Colon (tissue), 2 donors: ENCODE measurements around the gene SLC22A8.
"Not testable (repeated sequence)": the region's sequence is repeated elsewhere in the genome, so short reads cannot be mapped to it uniquely, and the experiment has no call there.

Source experiments
- FAIRE-seq: peaks from 2 replicates; lab custom pipeline; 2012; peaks lifted over from hg19 to GRCh38; lab: Jason Lieb, UNC
- donor health status: control.
- donor health status: control.

Gene SLC22A8

DNA sequence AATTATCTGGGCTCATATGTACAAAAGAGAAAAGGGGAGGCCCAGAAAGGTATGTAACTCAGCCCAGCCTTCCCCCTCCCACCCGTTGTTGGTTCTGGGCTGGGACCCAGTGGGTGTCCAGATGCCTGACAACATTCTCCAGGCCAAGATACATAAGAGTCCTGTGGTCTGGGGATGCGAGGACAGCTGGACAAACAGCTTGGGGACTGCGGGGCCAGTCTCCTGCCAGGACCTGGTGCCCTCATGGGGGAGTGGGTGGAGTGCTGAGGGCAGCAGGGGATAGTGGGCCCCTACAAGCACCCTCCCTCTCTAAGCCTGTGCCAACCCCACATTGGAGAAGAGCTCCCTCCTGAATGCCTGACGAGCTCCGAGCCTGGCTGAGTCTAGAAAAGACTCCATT is 27.4 kb downstream of the SLC22A8 start:
- no peak for FAIRE-seq

- FAIRE-seq = no peak
These were observed 30.4 kb downstream of the SLC22A8 start for GRCh38 chr11:62985041-62985750.

DNA sequence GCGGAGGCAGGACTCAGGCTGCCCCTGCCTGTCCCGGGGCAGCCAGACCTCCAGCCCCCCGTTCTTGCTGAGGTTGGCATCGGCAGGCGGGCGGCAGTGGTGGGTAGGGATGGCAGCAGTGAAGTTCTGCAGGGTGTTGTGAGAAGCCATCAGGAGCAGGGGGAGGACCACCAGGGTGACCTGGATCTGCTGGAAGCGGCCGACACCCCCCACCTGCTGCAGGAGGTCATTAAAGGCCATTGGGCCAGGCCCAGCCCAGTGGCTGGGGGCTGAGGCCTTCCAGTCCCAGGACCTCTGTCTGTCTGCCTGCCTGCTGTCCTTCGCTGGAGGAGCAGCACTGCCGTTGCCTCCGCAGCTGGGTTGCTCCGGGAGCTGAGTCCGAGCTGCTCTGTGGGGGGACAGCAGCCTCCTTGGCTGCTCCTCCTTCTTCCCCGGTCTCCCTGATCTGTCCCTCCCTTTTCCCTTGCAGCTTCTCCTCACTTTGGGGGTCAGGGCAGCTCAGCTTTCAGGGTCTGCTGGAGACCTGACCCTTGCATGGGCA is 31.1 kb downstream of the SLC22A8 start, which contains the start of gene SLC22A6:
Gene SLC22A6 (minus strand): TSS at position 517 of the 541 bp plus-strand sequence. CDS start 277 bp downstream, at position 240.
- FAIRE-seq = no peak

- FAIRE-seq = no peak
These were observed 32.0 kb downstream of the SLC22A8 start for GRCh38 chr11:62983536-62984199.

GRCh38 chr11:62981743-62982142 is 33.9 kb downstream of the SLC22A8 start:
- FAIRE-seq = no peak

- no peak for FAIRE-seq
These were observed 35.4 kb downstream of the SLC22A8 start for GRCh38 chr11:62980133-62980760.

DNA sequence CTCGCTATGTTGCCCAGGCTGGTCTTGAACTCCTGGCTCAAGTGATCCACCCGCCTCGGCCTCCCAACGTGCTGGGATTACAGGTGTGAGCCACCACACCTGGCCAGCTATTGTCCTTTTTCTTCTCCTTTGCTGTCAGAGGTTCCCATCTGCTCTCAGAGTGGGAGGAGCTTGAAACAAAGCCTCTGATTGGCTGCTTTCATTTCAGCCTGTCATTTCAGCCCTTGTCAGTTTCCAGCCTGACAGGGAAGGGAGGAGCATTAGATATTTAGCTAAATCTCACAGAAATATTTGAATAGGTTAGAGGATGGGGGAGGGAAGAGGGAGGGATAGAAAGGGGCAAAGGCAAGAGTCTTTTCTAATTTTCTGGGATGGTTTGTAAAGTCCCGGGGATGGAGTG is 39.5 kb downstream of the SLC22A8 start:
- FAIRE-seq = no peak

- no peak for FAIRE-seq
These were observed 40.7 kb downstream of the SLC22A8 start for GRCh38 chr11:62974848-62975522.

DNA sequence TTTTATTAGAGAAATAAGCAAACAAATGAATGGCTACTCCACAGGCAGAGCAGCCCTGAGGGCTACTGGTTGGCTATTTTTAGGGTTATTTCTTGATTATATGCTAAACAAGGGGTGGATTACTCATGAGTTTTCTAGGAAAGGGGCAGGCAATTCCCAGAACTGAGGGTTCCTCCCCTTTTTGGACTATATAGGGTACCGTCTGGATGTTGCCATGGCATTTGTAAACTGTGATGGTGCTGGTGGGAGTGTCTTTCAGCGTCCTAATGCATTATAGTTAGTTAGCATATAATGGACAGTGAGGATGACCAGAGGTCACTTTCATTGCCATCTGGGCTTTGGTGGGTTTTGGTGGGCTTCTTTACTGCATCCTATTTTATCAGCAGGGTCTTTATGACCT is 50.1 kb downstream of the SLC22A8 start:
- FAIRE-seq = no peak

DNA sequence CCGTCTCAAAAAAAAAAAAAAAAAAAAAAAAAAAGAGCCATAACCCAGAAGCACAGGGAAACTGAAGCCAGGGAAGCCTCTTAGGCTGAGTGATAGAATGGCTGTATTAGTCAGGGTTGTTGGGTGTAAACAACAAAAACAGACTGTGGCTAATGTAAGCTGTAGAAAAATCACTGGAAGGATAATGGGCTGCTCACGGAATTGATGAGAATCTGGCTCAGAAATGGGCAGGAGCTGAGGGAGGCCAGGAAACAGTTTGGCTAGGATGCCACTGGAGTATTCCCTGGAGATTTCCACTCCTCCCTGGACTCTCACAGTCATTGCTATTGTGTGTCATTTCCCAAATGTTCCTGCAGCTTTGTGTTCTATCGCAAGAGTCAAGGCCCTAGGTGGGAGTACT is 53.2 kb downstream of the SLC22A8 start:
- FAIRE-seq = no peak

DNA sequence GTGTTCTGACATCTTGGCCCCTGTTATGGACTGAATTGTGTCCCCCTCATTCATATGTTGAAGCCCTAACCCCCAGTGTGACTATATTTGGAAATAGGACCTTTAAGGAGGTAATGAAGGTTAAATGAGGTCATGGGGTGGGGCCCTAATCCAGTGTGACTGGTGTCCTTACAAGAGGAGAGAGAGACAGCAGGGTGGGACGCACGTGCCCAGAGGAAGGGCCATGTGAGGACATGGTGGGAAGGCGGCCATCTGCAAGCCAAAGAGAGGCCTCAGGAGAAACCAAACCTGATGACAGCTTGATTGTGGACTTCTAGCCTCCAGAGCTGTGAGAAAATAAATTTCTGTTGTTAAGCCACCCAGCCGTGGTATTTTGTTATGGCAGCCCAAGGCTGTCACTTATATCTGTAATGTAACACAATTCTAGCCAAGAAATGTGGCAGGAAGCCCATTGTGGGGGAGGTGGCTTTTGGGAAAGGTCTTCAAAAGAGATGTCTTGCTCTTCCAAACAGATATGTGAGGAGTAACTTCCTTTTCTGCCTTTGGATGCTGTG is 54.5 kb downstream of the SLC22A8 start:
- FAIRE-seq = no peak

DNA sequence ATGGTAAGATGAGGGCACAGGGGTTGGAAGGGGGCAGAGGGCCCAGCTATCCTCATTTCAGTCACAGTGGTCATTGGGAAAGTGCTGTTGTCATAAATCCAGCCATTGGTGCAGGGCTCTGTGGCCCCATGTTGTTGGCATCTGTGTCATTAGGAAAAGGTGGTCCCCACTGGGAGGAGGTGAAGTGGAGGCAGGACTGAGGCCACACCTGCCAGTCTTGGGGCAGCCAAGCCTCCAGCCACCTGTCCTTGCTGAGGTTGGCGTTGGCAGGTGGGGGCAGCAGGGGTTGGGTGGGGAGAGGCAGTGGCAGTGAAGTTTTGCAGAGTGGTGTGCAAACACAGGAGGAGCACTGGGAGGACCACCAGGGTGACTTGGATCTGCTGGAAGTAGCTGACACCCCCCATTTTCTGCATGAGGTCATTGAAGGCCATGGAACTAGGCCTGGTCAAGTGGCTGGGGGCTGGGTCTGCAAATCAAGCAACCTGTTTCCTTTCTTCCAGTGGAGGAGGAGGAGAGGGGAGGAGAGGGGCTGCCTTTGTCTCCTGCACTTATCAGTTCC is 56.1 kb downstream of the SLC22A8 start:
- no peak for FAIRE-seq

- FAIRE-seq = no peak
These were observed 56.9 kb downstream of the SLC22A8 start for GRCh38 chr11:62958547-62959421.

DNA sequence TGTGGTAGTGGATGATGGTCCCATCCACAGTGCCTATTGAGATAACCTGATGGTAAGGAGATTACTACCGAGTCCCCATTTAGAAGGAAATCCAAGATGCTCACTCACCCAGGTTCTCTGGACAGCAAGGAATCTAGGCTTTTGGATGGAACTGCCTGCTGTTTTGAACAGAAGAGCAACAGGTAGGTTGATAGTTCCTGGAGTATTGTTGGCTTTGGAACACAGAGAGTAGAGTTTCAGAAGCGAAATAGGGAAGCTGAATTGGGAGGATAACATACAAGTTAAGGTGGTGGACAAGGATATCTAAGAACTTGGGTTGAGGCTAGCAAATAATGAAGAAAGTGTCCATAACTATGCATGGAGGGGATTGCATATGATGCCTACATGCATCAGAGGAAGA is 58.5 kb downstream of the SLC22A8 start:
- no peak for FAIRE-seq

- no peak for FAIRE-seq
These were observed 61.2 kb downstream of the SLC22A8 start for GRCh38 chr11:62954478-62954877.

- no peak for FAIRE-seq
These were observed 61.8 kb downstream of the SLC22A8 start for GRCh38 chr11:62953811-62954210.

GRCh38 chr11:62948765-62949320 is 66.8 kb downstream of the SLC22A8 start:
- FAIRE-seq = no peak

DNA sequence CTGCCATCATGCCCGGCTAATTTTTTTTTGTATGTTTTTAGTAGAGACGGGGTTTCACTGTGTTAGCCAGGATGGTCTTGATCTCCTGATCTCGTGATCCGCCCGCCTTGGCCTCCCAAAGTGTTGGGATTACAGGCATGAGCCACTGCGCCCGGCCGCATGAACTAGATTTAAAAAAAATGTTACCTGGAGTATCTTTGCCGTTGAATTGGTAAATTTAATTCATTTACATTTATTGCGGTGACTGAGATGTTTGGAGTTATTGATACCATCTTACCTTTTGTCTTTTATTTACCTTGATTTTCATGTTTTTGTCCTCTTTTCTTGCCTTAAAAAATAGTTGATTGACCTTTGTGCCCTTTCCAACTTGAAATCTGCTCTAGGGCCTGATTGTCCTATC is 70.1 kb downstream of the SLC22A8 start:
- not testable (repeated sequence) for FAIRE-seq
